Fibroblast of pulmonary artery (primary cell): Measurements from ENCODE around the gene PLA2G2A.

ENCODE experiments used
- DNase-seq: peaks from one replicate; pipeline ENCODE4 v3.0.0-alpha.2; 2010; ENCODE audit warnings: low read depth
- H3K4me3 ChIP-seq: replicated peaks from 2 replicates; pipeline ENCODE4 v1.5.1; 2011; ENCODE audit warnings: low read depth, mild to moderate bottlenecking, control low read depth, low read length, moderate library complexity
- CTCF ChIP-seq: IDR thresholded peaks from 2 replicates; pipeline ENCODE4 v1.5.1; 2011; ENCODE audit warnings: mild to moderate bottlenecking, control low read depth, low read length, inconsistent platforms; ENCODE audit errors: missing control alignments

Gene PLA2G2A

GRCh38 chr1:19942657-19943056, 36.8 kb downstream of the PLA2G2A start:
- H3K4me3 ChIP-seq, result no peak overlapping the region
- no peak for TF ChIP-seq CTCF
- no peak for DNase-seq

- TF ChIP-seq CTCF, result no peak
- peak; percentile 22 for DNase-seq
- H3K4me3 ChIP-seq, result no peak overlapping the region
Measured at GRCh38 chr1:19942088-19942487, 37.3 kb downstream of the PLA2G2A start.

GRCh38 chr1:19941206-19941568, 38.2 kb downstream of the PLA2G2A start:
- no peak for TF ChIP-seq CTCF
- no peak for DNase-seq
- no peak overlapping the region for H3K4me3 ChIP-seq

GRCh38 chr1:19940486-19941205, 38.8 kb downstream of the PLA2G2A start:
- TF ChIP-seq CTCF, result no peak
- H3K4me3 ChIP-seq, result no peak overlapping the region
- no peak for DNase-seq

- no peak for DNase-seq
- H3K4me3 ChIP-seq, result no peak overlapping the region
- no peak for TF ChIP-seq CTCF
Measured at GRCh38 chr1:19938472-19938871, 40.9 kb downstream of the PLA2G2A start.

GRCh38 chr1:19936061-19936750, 43.2 kb downstream of the PLA2G2A start:
- no peak for DNase-seq
- no peak for TF ChIP-seq CTCF

More at GRCh38 chr1:19936061-19936750, 43.2 kb downstream of the PLA2G2A start:
- H3K4me3 ChIP-seq, result no peak overlapping the region
